ENCODE results near the gene LZTS3. TPM values are rescaled to one million over a fixed set of nuclear protein-coding genes. Genes with fewer than 3 reads are reported as not detected.
A peak's percentile ranks its signal among the peaks of the same experiment; 100 is the strongest.

Gene LZTS3
- total and polyA plus RNA-seq, 2 of the 8 experiments (the other 6 are each of a cell fraction or from before 2014, with no cell fraction given), result 31.8 to 33.5 TPM

DNA sequence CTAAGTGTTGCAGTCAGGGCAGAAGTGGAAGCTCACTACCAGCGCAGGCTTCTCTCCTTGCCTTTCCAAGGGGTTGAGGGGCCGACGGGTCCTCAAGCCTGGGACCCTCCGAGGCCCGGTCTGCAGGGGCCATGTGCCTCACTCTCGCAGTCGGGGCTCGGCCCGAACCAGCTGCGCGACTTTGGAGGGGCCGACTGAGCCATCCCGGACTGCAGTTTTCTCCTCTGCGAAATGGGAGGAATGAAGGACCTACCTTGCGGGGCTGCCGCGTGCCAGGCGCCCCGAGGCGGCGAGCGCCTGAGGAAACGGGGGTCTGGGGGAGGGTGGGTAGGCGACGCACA is 5.6 kb downstream of the LZTS3 start:
- Histone ChIP-seq H3K9me3 (ENCODE audit: insufficient read depth in 2 of 2, low read depth in 1 of 2, low read length in 1 of 2) (no peaks in the 10 kb centered on the region), H3K18ac (ENCODE audit: extremely low read depth, low read length) (peak overlapping the region; percentile 87), H3K14ac (ENCODE audit: insufficient read length) (no peak overlapping the region), H3K4me2 (ENCODE audit: insufficient read depth in 1 of 2, low read depth in 2 of 2, low read length in 2 of 2) (peak overlapping the region; percentile 86 to 89), H3K36me3 (ENCODE audit: control insufficient read depth in 2 of 4, insufficient read depth in 4 of 4, low read length in 3 of 4) (peaks cover 0 to 15% (median 2%) of the 10 kb centered on the region in 4 experiments; a peak in 5 of 8 replicates), H3K27me3 (replicated peaks in 1 of 4; ENCODE audit: control insufficient read depth in 3 of 4, extremely low read depth in 1 of 4, insufficient read depth in 3 of 4, low read length in 3 of 4) (no peaks in the 10 kb centered on the region; a peak in 1 of 7 replicates), H2BK20ac (ENCODE audit: low read length) (no peak overlapping the region), H2BK5ac (ENCODE audit: low read depth, low read length) (peak overlapping the region; percentile 79; the same call in 1 of the 2 replicates), H4K20me1 (replicated peaks in 1 of 2; ENCODE audit: control insufficient read depth in 1 of 2, insufficient read depth in 2 of 2, low read length in 2 of 2) (peaks cover 0 to 2% of the 10 kb centered on the region in 2 experiments), H4K91ac (replicated peaks; ENCODE audit: insufficient read length, low read length) (peak overlapping the region; percentile 89), H2BK15ac (ENCODE audit: low read length) (0 out of 2 replicates have a peak overlapping the region, but pooled peaks have one; percentile 72), H3K23ac (ENCODE audit: insufficient read length) (no peak overlapping the region), H3K56ac (replicated peaks; ENCODE audit: insufficient read length, low read depth, low read length) (peak overlapping the region; percentile 59), H3K4me1 (replicated peaks in 1 of 4; ENCODE audit: control insufficient read depth in 3 of 4, insufficient read depth in 4 of 4, low read length in 3 of 4) (peaks cover 5 to 29% (median 24%) of the 10 kb centered on the region in 4 experiments), H3K4ac (replicated peaks; ENCODE audit: insufficient read length, low read depth, low read length) (peak overlapping the region; percentile 78), H2AK5ac (ENCODE audit: low read depth, low read length) (no peak overlapping the region), H3K79me2 (ENCODE audit: control insufficient read depth in 1 of 2, insufficient read depth in 2 of 2, low read length in 2 of 2) (0 out of 4 replicates have a peak, but pooled peaks cover 0 to 5% of the 10 kb centered on the region in 2 experiments), H4K5ac (ENCODE audit: insufficient read length, low read depth, low read length) (peak overlapping the region; percentile 63), H3K23me2 (ENCODE audit: low read depth, low read length) (peaks cover 8% of the 10 kb centered on the region; the same call in 1 of the 2 replicates), H3K79me1 (ENCODE audit: low read depth, low read length) (no peaks in the 10 kb centered on the region; the same call in 1 of the 2 replicates), H3K9ac (replicated peaks in 1 of 4; ENCODE audit: extremely low read depth in 1 of 4, low read depth in 3 of 4, low read length in 3 of 4) (peak overlapping the region in 2 of 4 experiments; percentile 13 to 31; a peak in 3 of 7 replicates), H2AFZ (ENCODE audit: low read length) (no peak overlapping the region), H2BK12ac (ENCODE audit: low read depth, low read length) (no peak overlapping the region), H3K4me3 (ENCODE audit: extremely low read depth in 1 of 4, insufficient read depth in 2 of 4, low read depth in 3 of 4, low read length in 4 of 4) (peak overlapping the region; percentile 37 to 56 (median 48)), H3K27ac (ENCODE audit: low read depth, low read length) (0 out of 2 replicates have a peak overlapping the region, but pooled peaks have one; percentile 75), H4K8ac (ENCODE audit: extremely low read depth, insufficient read depth, low read length) (peak overlapping the region; percentile 75; the same call in 1 of the 2 replicates), H2BK120ac (replicated peaks; ENCODE audit: low read depth, low read length) (no peak overlapping the region)
- ChIA-PET CTCF (ENCODE audit: partially characterized antibody) (interaction anchor here (1.1 to 1.5 kb wide), 2 partner anchors 49 to 59 kb away, joined by 4 to 5 read pairs; no protein-coding TSS in a partner anchor), POLR2A (ENCODE audit: partially characterized antibody) (interaction anchor here (0.9 to 2.8 kb wide), 5 partner anchors 8 to 41 kb away, joined by 3 to 11 read pairs (median 3); partner anchors contain the start of genes FASTKD5 and UBOX5)
- no peak for DNase-seq (ENCODE audit: low read depth in 1 of 2, low spot score in 2 of 2)
- no peak for FAIRE-seq
- 26% methylated on average over 18 of the region's 25 CpGs; no CpG with 5 or more reads in 1 of the 2 experiments for WGBS, 2 experiments (ENCODE audit: extremely low coverage in 1 of 2, insufficient coverage in 1 of 2, insufficient read length in 1 of 2, insufficient replicate concordance in 2 of 2, low coverage in 1 of 2, low lambda C conversion rate in 2 of 2, missing lambda C conversion rate in 1 of 2)
- TF ChIP-seq YY1 (IDR thresholded peaks at IDR 0.05; ENCODE audit: low read depth, low read length), result no peak
- no peak for TF ChIP-seq CTBP2 (IDR thresholded peaks at IDR 0.05; ENCODE audit: borderline replicate concordance, insufficient read depth, insufficient read length, low read length)
- TF ChIP-seq NRF1 (IDR thresholded peaks at IDR 0.05; ENCODE audit: low read depth, low read length), result no peak
- no peak for TF ChIP-seq KDM4A (IDR thresholded peaks at IDR 0.05; ENCODE audit: low read depth, low read length, severe bottlenecking)
- no peak for TF ChIP-seq BCL11A (IDR thresholded peaks at IDR 0.05; ENCODE audit: low read depth in 2 of 2, low read length in 2 of 2)
- no peak; a peak in 1 of 3 replicates for TF ChIP-seq POLR2A (IDR thresholded peaks at IDR 0.05; ENCODE audit: control extremely low read depth in 1 of 2, low read depth in 2 of 2, low read length in 2 of 2)
- TF ChIP-seq JUND (IDR thresholded peaks at IDR 0.05; ENCODE audit: low read length), result no peak
- no peak for TF ChIP-seq SP2 (IDR thresholded peaks at IDR 0.05; ENCODE audit: low read length)
- TF ChIP-seq GTF2F1 (IDR thresholded peaks at IDR 0.05; ENCODE audit: borderline replicate concordance, low read depth, low read length), result no peak
- no peak for TF ChIP-seq BRCA1 (IDR thresholded peaks at IDR 0.05; ENCODE audit: low read depth, low read length)
- TF ChIP-seq, protein P1, sequence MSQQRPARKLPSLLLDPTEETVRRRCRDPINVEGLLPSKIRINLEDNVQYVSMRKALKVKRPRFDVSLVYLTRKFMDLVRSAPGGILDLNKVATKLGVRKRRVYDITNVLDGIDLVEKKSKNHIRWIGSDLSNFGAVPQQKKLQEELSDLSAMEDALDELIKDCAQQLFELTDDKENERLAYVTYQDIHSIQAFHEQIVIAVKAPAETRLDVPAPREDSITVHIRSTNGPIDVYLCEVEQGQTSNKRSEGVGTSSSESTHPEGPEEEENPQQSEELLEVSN (IDR thresholded peaks at IDR 0.05), result peak; percentile 74
- no peak for TF ChIP-seq SRF (IDR thresholded peaks at IDR 0.05; ENCODE audit: low read depth, low read length)
- TF ChIP-seq TAF1 (IDR thresholded peaks at IDR 0.05; ENCODE audit: low read depth, low read length), result no peak
- TF ChIP-seq SP4 (IDR thresholded peaks at IDR 0.05; ENCODE audit: low read length), result no peak

Data from H1 (cell line).